ENCODE measurements around the gene GPR4. TPM values are rescaled to one million over a fixed set of nuclear protein-coding genes. Genes with fewer than 3 reads are reported as not detected.
A peak's percentile ranks its signal among the peaks of the same experiment; 100 is the strongest.

The GPR4 gene
- total RNA-seq, 1 experiment from 2014 or later, result 0.07 TPM

- Histone ChIP-seq H2BK20ac (ENCODE audit: low read depth, low read length, poor library complexity, severe bottlenecking) (no peak overlapping the region), H3K79me2 (ENCODE audit: insufficient read depth, low read length) (no peaks in the 10 kb centered on the region), H2BK5ac (ENCODE audit: insufficient read length, low read length) (no peak overlapping the region), H3K56ac (ENCODE audit: insufficient read length, low read depth, low read length) (no peak overlapping the region), H2AFZ (ENCODE audit: low read length) (no peak overlapping the region), H3K4ac (ENCODE audit: low read depth, low read length) (no peak overlapping the region), H3T11ph (ENCODE audit: low read length) (no peak overlapping the region), H3K79me1 (ENCODE audit: insufficient read depth, low read depth, low read length, poor library complexity, severe bottlenecking) (no peaks in the 10 kb centered on the region), H3K9me3 (ENCODE audit: control insufficient read depth, low read depth, low read length) (no peaks in the 10 kb centered on the region), H4K91ac (ENCODE audit: insufficient read length, low read depth, low read length) (no peak overlapping the region), H3K9ac (ENCODE audit: extremely low read depth, insufficient read length, low read length) (no peak overlapping the region), H4K8ac (replicated peaks; ENCODE audit: insufficient read length, low read depth, low read length) (no peak overlapping the region), H3K27ac (ENCODE audit: insufficient read length, low read depth, low read length) (no peak overlapping the region), H3K27me3 (ENCODE audit: insufficient read depth, low read length) (no peaks in the 10 kb centered on the region), H3K23ac (ENCODE audit: insufficient read length, low read depth, low read length) (no peak overlapping the region), H2BK15ac (ENCODE audit: low read depth, low read length) (no peak overlapping the region), H3K4me2 (ENCODE audit: insufficient read depth, insufficient read length, low read length) (peak overlapping the region; percentile 60), H2BK12ac (ENCODE audit: insufficient read length, low read depth, low read length) (no peak overlapping the region), H3K23me2 (ENCODE audit: insufficient read length, low read depth, low read length, poor library complexity, severe bottlenecking) (peaks cover 13% of the 10 kb centered on the region), H3K14ac (ENCODE audit: insufficient read depth, low read length) (no peak overlapping the region), H2BK120ac (ENCODE audit: low read depth, low read length, poor library complexity, severe bottlenecking) (no peak overlapping the region), H2AK5ac (ENCODE audit: insufficient read length, low read length) (no peak overlapping the region), H4K20me1 (ENCODE audit: control insufficient read depth, insufficient read depth, insufficient read length) (no peaks in the 10 kb centered on the region), H3K18ac (ENCODE audit: insufficient read length, low read depth, low read length) (no peak overlapping the region), H4K5ac (ENCODE audit: insufficient read length, low read depth, low read length) (no peak overlapping the region), H3K4me1 (ENCODE audit: insufficient read depth, low read length) (peaks cover 3% of the 10 kb centered on the region; the same call in 1 of the 2 replicates)
- TF ChIP-seq CTCF (conservative IDR thresholded peaks at IDR 0.05), result no peak
- no peak for DNase-seq
- no CpG with 5 or more reads among the region's 14 CpGs for WGBS (ENCODE audit: extremely low coverage, insufficient read length, low lambda C conversion rate)
- Mint-ChIP-seq H3K4me1 (peaks cover 27 to 37% of the 10 kb centered on the region in 2 experiments), H3K4me3 (peak overlapping the region; percentile 77 to 92), H3K27ac (peak overlapping the region in 1 of 3 experiments; percentile 25; a peak in 1 of 7 replicates), H3K9me3 (peaks cover 3 to 6% of the 10 kb centered on the region in 2 experiments; a peak in 3 of 5 replicates), H3K36me3 (ENCODE audit: insufficient read depth in 1 of 3, low read depth in 3 of 3) (no peaks in the 10 kb centered on the region; a peak in 1 of 7 replicates), H3K27me3 (ENCODE audit: low read depth) (peaks cover 12% of the 10 kb centered on the region)
Measured at GRCh38 chr19:45643927-45644771, 42.1 kb upstream of the GPR4 start.
